ENCODE data around the gene PSMA4.
A peak's percentile ranks its signal among the peaks of the same experiment; 100 is the strongest.
"Not testable (repeated sequence)": the region's sequence is repeated elsewhere in the genome, so short reads cannot be mapped to it uniquely, and the experiment has no call there.

Gene PSMA4

DNA sequence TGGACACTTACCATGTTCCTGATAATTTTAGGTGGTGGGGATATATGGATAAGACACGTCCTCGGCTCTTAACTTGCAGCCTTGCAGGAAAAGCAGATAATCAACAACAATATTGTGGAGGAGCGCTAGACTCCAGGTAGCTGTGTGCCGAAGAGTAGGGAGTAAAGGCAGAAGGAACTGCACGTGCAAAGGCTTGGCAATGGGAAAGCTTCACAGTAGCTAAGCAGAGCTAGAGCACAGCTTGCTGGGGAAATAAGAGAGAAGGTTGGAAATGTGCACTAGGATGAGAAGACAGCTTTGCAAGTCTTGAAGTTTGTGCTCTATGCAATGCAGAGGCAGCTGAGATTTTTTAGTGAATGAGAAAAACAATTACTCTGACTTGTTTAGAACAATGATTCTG is 12.4 kb downstream of the PSMA4 start:
- no peak for DNase-seq

DNA sequence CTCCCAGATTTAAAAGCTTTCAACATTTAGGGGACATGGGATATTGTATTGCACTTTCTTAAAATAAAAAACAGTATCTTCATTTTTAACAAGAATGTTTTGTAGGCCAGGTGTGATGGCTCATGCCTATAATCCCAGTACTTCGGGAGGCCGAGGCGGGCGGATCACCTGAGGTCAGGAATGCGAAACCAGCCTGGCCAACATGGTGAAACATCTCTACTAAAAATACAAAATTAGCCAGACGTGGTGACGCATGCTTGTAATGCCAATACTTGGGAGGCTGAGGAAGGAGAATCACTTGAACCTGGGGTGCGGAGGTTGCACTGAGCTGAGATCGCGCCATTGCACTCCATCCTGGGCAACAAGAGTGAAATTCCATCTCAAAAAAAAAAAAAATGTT is 20.0 kb downstream of the PSMA4 start:
- DNase-seq = not testable (repeated sequence)

DNA sequence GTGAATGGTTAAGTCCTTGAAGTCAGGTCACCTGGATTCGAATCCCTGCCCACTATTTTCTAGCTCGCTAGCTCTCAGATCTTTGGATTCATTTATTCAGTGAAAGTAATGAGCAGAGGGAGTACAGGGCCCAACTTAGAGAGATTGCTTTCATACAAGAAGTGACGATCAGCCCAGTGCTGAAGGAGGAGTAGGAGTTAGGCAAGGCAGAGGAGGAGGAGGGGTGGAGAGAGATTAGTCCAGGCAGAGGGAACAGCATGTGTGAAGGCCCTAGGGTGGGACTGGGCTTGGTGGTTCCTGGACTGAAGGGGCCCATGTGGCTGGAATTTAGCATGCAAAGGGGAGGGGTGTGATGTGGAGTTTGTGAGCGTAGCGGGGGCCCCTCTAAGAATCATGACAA is 21.2 kb downstream of the PSMA4 start:
- DNase-seq = no peak

DNA sequence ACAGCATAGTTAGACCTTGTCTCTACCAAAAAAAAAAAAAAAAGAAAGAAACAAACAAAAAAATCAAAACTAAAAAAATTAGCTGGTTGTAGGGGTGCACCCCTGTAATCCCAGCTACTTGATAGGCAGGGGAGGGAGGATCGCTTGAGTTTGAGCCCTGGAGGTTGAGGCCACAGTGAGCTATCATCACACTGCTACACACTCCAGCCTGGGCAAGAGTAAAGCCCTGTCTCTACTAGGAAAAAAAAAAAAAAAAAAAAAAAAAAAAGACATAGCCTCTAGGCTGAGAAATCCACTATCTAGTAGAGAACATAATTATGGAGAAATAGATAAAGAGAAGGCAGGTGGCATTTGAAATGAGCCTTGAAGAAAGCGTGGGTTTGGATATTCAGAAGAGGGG is 22.8 kb downstream of the PSMA4 start:
- no peak for DNase-seq

DNA sequence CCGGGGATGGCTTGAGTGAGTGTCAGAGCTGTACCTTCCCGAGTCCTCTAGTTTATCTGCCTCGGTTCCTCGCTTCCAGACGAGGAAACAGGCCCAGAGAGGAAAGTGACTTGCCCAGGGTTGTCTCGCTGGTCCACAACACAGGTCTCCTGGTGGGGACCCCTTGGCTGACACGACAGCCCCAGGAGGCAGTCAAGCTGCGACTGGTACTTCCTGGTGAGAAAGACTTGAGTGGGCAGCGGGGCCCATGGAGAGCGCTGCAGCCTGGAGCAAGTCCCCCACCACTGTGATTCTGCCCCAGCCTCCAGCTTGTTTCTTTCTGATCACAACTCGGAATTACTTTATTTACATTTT is 24.5 kb downstream of the PSMA4 start:
- DNase-seq = no peak

DNA sequence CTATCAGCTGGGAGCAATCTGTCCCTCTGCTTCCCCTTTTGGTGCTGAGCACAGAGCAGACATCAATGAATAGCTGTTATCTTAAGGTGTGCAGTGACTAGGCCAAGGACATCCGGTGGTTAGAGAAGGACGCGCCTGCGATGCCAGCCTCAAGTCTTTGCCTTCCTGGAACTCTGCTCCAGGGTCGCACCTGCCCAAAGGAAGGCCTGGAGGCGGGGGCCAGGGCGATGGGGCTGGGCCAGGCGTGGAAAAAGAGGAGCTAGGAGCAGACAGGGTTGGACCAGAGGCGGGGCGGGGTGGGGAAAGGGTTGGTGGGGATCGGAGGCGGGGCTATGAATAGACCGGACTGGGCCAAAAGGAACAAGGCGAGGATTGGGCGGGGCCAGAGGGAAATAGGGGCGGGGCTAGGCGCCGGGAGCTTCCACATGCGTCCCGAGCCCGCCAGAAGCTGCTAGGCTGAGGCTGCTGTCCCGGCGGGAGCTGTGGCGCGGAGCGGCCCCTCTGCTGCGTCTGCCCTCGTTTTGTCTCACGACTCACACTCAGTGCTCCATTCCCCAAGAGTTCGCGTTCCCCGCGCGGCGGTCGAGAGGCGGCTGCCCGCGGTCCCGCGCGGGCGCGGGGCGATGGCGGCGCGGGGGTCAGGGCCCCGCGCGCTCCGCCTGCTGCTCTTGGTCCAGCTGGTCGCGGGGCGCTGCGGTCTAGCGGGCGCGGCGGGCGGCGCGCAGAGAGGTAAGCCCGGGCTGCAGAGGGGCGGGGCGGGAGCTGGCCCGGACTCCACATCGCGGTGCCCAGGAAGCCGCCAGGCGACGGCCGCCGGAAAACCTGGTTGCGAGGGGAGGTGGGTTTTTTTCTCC is 25.1 kb downstream of the PSMA4 start, which contains the start of gene CHRNA5:
TSS of gene CHRNA5 (plus strand) at position 424 of the 854 bp plus-strand sequence. CDS start at position 624, 200 bp downstream.
- DNase-seq = peak; percentile 81

DNA sequence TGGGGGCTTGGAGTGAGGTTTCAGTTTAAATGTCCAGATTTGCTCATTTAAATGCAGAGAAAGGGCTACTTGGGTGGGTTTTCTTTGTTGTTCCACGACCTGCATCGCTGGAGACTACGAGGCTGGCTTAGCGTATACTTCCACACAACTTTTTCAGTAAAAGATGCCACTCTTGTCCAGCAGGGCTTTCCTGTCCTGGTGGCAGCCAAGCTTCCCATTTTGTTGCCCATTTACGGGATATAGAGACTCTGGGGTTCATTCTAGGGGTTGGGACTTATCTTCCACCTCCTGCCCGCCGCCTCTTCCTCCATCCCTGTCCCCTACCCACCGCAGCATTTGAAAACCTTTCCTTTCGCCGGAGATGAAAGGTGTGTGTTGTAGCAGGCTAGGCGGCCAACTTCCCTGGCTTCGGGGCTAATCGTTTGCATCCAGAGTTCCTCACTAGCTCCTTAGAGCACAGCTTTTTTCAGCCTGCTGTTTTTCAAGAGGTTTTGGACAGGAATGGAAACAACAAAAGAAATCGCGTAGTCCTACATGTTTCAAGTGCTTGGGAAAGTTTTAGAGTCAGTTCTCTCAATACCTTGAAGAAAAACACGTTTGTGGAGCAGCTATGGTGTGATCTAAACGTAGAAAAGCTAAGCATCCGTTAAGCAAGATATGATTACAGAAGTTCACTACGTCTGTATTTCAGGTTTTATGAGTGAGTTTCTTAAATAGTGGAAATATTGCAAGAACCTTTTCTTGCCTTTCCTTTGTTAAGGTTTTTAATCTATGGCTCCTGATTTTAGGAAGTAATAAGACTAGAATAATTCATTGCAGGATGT is 25.9 kb downstream of the PSMA4 start:
- DNase-seq = no peak

DNA sequence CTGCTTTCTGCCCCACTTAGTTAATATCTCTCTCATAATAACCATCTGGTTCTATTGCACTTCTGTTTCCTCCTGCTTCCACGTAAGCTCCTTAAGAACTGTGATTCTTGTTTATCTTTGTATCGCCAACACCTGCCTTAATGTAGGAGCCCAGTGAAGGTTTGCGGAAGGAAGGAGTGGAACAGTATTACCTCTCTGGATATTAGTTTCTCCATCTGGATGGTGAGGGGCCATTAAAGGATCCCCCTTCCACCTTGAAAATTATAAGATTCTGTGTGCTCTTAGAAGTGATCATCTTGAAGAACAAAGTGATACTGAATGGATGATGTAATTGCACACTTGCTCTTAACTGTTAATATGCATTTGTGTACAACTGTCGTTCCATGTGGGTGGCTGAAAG is 27.3 kb downstream of the PSMA4 start:
- no peak for DNase-seq

DNA sequence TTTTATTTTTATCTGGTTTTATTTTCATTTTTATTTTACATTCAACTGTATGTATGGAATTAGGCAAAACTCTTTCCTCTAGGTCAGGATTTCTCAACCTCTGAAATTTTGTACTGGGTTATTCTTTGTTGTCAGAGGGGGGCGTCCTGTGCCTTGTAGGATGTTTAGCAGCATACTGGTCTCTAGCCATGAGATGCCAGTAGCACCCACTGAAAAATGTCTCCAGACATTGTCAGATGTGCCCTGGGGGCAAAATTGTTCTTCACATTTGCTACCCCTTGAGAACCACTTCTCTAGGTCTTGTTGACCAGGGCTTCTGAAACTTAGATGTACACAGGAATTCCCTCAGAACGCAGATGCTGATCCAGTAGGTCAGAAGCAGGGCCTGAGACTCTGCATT is 30.5 kb downstream of the PSMA4 start:
- no peak for DNase-seq

DNA sequence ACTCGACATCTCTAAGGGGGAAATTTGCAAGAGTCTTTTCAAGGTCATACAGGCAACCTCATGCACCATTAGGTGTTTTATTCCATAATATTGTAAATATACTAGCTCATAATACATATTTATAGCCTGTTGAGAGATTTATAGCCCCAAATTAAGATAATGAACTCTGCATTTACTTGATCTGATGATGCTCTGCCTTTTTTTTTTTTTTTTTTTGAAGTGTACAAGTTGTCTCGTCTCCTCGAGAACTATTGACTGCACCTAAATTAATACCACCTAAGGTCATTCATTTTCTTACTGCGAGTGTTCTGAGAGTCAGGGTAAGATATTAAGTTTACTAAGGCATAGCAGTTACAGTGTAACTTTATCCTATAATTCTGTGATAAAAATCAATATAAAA is 31.1 kb downstream of the PSMA4 start:
- DNase-seq = no peak

DNA sequence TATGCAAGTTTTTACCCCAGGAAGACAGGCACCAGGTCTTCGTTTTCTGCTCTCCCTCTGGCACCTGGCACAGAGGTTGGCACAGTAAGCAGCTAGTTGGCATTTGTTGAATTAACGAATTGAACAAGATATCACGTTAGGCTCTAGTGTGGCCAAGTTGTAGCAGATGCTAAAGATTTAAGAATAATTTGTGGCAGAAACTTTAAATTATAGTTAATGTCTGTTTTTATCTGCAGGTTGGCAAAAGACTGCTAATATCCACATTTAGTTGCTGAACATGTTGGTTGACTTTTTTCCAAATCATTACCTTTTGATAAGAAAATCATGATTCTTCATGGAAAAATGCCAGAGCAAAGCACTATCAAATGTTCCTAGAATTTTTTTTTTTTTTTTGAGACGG is 33.2 kb downstream of the PSMA4 start:
- no peak for DNase-seq

DNA sequence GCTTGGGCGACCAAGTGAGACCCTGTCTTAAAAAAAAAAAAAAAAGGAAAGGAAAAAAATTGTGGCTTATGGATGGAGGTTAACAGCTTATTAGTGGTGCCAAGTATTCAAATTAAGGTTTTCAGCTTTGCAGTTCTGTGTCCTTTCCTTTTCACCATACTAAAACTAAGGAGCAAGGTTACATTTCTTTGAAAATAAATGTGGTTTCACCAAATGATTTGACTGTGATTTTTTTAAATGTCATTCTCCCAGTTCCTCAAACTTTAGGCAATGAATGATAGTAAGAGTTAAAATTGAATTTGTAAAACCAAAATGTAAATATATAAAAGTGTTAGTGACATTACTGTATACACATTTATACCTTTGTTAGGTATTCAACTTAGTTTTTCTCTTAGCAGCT is 34.7 kb downstream of the PSMA4 start:
- no peak for DNase-seq

DNA sequence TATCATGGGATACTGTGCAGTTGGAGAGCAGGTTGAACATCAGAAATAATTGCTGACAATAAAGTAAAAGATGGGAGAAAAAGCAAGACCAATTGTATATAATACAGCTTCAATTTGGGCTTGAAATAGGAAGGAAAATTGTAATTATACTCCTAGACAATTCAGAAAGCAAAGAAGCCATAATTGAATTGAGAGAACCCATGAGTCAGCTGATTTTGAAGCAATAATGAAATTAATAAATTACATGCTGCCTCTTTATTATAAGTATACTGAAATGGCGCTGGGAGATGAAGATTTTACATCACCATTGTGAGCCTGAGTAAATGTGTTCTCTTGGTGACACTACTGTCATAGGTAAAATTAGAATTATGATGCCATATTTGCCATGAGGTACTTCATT is 57.3 kb downstream of the PSMA4 start:
- DNase-seq = no peak

DNA sequence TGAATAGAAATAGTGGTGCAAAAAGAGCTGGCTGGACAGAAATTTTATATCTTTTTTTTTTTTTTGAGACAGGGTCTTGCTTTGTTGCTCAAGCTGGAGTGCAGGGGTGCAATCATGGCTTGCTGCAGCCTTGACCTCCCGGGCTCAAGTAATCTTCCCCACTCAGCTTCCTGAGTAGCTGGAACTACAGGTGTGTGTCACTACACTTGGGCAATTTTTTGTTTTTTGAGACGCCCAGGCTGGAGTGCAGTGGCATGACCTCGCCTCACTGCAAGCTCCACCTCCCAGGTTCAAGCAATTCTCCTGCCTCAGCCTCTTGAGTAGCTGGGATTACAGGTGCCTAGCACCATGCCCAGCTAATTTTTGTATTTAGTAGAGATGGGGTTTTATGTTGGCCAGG is 58.1 kb downstream of the PSMA4 start:
- DNase-seq = no peak

DNA sequence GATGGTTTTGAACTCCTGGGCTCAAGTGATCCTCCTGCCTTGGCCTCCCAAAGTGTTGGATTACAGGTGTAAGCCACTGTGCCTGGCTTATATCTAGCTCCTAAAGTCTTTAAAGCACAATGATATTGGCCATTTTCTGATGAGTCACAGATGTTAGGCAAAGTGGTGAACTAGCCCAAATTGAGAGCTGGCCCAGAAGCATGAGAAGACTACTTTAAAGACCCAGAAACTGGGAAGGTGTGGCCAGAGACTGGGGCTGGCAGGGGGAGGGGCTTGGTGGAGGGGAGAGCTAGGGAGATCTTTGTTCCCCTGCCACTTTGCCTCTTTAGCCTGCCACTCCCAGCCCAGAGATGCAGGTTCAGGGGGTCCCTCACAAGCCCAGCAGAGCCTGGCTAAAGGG is 58.9 kb downstream of the PSMA4 start:
- DNase-seq = no peak

Measured in RPMI8226 (cell line).